GM21717 (cell line): Measurements from ENCODE around the gene ATP10A.
"Not testable (repeated sequence)": the region's sequence is repeated elsewhere in the genome, so short reads cannot be mapped to it uniquely, and the experiment has no call there.

Experiments
- ATAC-seq: cut with Tn5 transposase; IDR thresholded peaks from one replicate; pipeline ENCODE4 v1.9.1; 2021; ENCODE audit warnings: mild to moderate bottlenecking, moderate library complexity; ENCODE audit not compliant: unreplicated experiment

The ATP10A gene

GRCh38 chr15:25883463-25884259 is 20.5 kb upstream of the ATP10A start:
- no peak for ATAC-seq

- ATAC-seq: no peak
These were observed 19.3 kb upstream of the ATP10A start for GRCh38 chr15:25882466-25882865.

DNA sequence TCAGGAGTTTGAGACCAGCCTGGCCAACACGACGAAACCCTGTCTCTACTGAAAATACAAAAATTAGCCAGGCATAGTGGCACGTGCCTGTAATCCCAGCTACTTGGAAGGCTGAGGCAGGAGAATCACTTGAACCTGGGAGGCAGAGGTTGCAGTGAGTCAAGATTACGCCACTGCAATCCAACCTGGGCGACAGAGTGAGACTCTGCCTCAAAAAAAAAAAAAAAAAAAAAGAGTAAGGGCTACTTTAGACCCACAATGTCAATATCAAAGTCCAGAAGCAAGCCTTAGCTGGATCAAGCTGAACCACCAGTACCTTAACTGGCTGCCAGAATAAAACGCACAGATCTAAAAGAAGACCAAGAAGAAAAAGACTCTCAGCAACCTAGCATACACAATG is 17.8 kb upstream of the ATP10A start:
- not testable (repeated sequence) for ATAC-seq

GRCh38 chr15:25880411-25880810 is 17.3 kb upstream of the ATP10A start:
- no peak for ATAC-seq

DNA sequence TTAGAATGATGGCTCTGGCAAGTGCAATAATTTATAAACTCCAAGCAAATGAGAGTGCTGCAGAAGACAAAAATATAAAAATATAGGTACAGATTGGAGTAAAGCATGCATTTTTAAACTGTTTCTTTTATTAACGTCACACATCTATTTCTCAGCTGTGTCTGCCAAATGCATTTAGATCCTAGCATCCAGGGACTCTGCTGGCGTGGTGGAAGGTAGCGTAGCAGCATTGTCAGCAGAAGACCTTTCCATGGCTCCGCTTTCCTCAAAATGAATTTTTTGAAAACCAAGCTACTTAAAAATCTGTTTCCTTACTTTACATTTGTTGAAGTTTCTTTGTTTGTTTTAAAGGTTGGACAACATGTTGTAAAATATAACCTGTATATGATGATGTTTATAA is 16.3 kb upstream of the ATP10A start:
- ATAC-seq: no peak

DNA sequence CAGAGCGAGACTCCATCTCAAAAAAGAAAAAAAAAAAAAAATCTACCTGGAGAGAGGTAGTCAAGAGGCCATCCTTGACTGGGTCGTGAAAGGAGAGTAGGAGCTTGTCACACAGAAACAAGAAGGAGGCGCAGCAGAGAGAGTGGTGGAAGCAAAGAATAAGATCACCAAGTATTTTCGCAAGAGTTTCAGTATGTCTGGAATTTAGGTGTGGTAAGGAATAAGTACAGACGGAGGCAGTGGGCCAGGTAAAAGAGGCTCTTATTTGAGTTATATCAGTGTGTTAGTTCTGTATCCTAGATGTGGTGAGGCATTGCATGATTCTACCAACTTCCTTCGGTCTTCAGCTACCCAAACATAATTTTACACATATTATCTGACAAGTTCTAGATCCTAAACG is 14.6 kb upstream of the ATP10A start:
- no peak for ATAC-seq

DNA sequence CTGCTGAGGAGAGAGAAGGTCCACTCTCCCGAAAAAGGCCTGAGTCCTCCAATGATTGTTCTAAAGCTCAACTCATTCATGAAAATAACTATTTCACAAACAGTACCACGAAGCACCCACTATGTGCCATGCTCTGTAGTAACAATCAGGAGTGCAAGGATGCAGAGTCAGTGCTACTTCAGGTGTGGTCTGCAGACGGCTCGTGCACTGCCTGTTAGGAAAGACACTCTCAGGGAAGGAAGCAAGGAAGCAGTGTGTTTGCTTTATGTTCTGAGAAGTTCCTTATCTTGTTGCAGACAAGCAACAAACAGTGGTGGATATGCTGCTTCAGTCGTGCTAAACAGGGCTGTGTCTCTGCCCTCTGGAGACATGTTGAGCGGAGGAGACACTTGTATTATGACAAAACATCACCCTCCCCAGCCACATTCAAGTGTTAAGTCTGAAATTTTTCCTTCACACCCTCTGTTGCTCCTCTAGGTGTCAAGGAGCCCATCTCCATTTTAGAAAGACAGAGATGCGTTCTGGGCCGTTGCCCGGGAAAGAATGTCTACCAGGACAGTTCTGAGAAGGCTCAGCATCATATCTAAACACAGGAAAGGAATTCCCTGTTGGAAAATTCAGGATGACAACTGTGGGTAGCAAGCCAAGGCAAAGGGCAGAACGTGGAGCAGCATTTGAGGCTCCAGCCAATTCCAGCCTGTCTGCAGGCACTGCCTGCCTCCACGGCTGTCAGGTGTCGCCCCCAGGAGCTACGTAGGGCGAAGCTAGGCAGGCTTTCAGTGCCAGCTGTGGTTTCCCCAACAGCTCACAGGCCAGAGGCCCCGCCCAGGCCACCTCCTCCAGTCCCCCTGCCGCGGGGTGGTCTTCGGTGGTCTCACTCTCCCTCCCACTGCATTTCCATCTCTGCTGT is 13.4 kb upstream of the ATP10A start:
- no peak for ATAC-seq

- no peak for ATAC-seq
These were observed 12.4 kb upstream of the ATP10A start for GRCh38 chr15:25875566-25875965.

- no peak for ATAC-seq
These were observed 11.3 kb upstream of the ATP10A start for GRCh38 chr15:25874379-25874778.

GRCh38 chr15:25871403-25871802 is 8.3 kb upstream of the ATP10A start:
- no peak for ATAC-seq

- ATAC-seq: no peak
These were observed 7.8 kb upstream of the ATP10A start for GRCh38 chr15:25870938-25871337.

GRCh38 chr15:25869701-25870100 is 6.6 kb upstream of the ATP10A start:
- ATAC-seq: no peak

DNA sequence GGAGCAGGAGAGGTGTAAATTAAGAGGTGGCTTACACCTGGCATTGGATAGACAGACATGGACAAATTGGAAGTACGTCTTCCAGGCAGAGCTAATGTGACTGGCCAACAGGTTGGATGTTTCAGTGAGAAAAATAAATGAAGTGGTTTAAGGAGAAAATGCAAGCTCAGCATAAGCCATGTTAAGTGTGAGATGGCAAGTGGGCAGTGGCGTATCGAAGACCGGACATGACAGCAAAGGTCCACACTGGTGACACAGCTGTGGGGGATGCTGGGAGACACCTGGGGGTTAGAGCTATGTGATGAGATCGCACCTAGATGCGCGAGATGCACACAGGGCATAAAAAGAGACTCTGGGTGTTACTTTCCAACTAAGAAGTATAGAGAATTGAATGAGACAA is 3.7 kb upstream of the ATP10A start:
- no peak for ATAC-seq

- no peak for ATAC-seq
These were observed 3.1 kb upstream of the ATP10A start for GRCh38 chr15:25866251-25866650.

- ATAC-seq: no peak
These were observed 1.8 kb upstream of the ATP10A start for GRCh38 chr15:25864966-25865365.

GRCh38 chr15:25863968-25864580 is 947 bp upstream of the ATP10A start:
- no peak for ATAC-seq

DNA sequence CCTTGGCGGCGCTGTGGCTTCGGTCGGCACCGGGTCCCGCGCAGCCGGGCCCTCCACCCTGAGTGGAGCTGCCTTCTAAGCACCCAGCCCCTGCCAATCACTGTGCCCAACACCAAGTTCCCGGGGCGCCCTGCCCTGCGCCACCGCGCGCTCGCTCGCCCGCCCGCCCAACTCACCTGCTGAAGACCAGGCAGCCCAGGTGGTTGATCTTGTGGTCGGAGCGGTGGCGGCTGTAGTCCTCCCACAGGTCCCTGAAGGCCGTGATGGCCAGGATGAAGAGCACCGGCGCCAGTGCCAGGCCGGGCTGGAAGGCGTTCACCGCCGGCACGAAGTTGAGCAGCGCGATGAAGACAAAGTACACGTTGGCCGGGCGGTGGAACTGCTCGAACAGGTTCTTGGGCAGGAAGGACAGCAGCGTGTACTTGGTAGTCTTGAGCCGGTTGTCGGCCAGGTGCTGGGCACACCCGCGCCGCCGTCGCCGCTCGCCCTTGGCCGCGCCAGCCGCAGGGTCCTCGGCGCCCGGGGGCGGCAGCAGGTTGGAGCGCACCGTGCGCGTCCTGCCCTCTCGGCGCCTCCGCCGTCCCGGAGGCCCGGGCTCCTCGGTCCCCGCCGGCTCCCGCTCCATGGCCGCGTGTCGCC is 536 bp downstream of the ATP10A start:
- ATAC-seq: no peak

DNA sequence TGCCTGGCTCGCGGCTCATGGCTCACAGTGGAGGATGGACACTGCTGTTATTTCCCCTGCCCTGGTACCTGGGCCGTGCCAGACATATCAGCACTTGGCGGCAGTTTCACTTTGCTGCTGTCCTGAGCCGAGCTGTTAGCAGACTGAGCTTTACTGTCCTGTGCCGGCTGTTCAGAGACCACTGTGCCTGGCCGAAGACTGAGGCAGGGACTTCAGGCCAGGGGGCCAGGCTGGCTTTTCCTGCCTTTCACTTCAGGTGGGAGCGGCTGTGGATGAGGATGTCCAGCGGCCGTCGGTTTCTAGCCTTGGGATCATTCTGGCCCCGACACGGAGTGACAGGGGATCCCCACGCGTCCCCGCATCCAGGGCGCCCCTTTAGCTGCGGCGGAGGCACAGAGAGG is 1.1 kb downstream of the ATP10A start:
- no peak for ATAC-seq

GRCh38 chr15:25860885-25861866 is 2.0 kb downstream of the ATP10A start:
- no peak for ATAC-seq
